ENCODE results near the gene ARHGAP15.

The ARHGAP15 gene

DNA sequence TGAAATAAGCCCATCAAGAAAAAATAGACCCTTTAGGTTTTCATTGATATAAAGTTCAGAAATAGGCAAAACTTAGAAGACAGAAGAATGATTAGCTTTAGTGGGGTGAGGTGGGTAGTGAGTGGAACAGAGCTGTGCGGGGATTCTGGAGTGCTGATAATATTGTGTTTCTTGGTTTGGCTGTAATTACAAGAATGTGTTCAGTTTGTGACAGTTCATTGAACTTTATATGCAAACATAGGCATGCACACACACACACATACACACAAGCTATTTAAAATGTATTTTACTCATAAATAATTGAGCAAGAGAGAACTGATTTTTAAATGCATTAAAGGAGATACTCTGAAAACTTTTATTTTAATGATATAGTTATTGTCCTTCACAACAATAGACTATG is 17.1 kb downstream of the ARHGAP15 start:
- H3K27ac ChIP-seq (ENCODE audit: low read length), result no peak overlapping the region
- no peak overlapping the region for H3K4me3 ChIP-seq (ENCODE audit: low read depth in 1 of 2, low read length in 2 of 2)
- H3K4me1 ChIP-seq (ENCODE audit: control insufficient read depth in 1 of 2, insufficient read depth in 2 of 2, low read length in 2 of 2), result no peaks in the 10 kb centered on the region
- H3K27me3 ChIP-seq (ENCODE audit: low read depth, low read length), result no peaks in the 10 kb centered on the region
- H3K36me3 ChIP-seq (ENCODE audit: control insufficient read depth in 1 of 2, insufficient read depth in 2 of 2, low read length in 2 of 2), result no peaks in the 10 kb centered on the region
- H3K9me3 ChIP-seq (ENCODE audit: control insufficient read depth in 1 of 2, low read length in 2 of 2), result no peaks in the 10 kb centered on the region

DNA sequence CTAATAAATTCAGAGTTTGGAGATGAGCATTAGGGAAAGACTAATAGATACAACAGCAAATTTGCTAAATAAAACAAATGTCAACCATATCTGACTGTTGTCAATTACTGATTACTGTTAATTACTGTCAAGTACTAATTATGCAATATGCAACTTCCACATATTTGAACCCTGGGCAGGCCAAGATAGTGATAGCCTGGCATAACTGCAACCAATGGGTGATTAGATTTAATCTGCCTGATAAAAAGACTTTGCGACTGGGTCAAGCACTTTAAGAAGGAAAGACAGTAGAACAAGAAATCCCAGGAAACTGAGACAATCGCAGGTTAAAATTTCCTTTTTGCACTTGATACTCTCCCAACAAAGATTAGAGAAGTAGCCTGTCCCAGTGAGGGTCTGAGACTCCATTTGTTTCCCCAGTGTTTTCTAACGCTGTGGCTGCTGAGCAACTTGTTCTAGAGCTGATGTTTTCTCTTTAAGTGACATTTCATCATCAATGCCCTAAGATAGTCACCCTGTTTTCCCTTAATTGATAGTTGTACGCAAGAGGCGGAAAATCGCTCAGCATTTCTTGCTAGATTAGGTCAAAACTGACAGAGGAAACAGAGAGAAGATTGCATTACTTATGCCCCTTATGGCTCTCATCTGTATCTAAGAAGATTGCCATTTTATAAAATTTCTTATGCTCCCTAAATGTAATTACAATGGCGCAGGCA is 17.8 kb downstream of the ARHGAP15 start:
- Histone ChIP-seq H3K36me3 (ENCODE audit: control insufficient read depth in 1 of 2, insufficient read depth in 2 of 2, low read length in 2 of 2) (no peaks in the 10 kb centered on the region), H3K4me3 (ENCODE audit: low read depth in 1 of 2, low read length in 2 of 2) (no peak overlapping the region), H3K4me1 (ENCODE audit: control insufficient read depth in 1 of 2, insufficient read depth in 2 of 2, low read length in 2 of 2) (no peaks in the 10 kb centered on the region), H3K27me3 (ENCODE audit: low read depth, low read length) (no peaks in the 10 kb centered on the region), H3K9me3 (ENCODE audit: control insufficient read depth in 1 of 2, low read length in 2 of 2) (no peaks in the 10 kb centered on the region), H3K27ac (ENCODE audit: low read length) (no peak overlapping the region)

DNA sequence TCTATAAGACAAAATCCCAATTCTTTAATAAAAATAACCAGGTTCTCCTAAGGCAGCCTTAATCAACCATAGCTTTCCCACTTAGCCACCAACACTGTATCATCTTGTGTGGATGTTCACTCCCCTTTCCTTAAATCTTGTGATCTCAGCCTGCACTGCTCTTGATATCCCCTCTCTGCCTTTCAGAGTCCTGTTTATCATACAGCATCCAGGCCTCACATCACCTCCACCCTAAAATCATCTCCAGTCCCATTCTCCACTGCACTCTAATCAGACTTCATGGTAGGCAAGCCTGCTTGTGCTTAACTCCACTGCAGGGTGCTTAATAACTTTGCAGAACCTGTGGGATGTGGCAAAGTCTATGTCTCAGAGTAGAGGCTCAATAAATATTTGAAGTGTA is 18.8 kb downstream of the ARHGAP15 start:
- H3K4me1 ChIP-seq (ENCODE audit: control insufficient read depth in 1 of 2, insufficient read depth in 2 of 2, low read length in 2 of 2), result no peaks in the 10 kb centered on the region
- H3K27me3 ChIP-seq (ENCODE audit: low read depth, low read length), result no peaks in the 10 kb centered on the region
- H3K9me3 ChIP-seq (ENCODE audit: control insufficient read depth in 1 of 2, low read length in 2 of 2), result no peaks in the 10 kb centered on the region
- no peaks in the 10 kb centered on the region for H3K36me3 ChIP-seq (ENCODE audit: control insufficient read depth in 1 of 2, insufficient read depth in 2 of 2, low read length in 2 of 2)
- H3K27ac ChIP-seq (ENCODE audit: low read length), result no peak overlapping the region
- H3K4me3 ChIP-seq (ENCODE audit: low read depth in 1 of 2, low read length in 2 of 2), result no peak overlapping the region

DNA sequence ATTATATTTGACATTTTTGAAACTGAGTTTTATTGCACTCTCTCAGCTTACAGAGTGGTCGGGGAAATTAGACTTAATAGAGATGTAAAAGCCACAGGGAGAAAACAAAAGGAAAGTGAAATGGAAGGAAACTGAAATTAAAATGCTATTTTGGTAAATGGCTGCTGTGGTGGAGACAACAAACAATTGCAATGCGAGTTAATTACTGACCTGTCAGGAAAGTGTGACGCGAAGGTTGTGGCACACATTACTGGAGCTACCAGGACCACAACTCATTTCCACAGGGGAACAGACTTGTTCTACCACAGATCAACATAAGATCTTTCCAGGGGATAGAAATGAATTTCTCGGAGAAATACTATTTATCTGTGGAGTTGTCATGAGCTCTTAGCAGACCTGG is 19.5 kb downstream of the ARHGAP15 start:
- Histone ChIP-seq H3K36me3 (ENCODE audit: control insufficient read depth in 1 of 2, insufficient read depth in 2 of 2, low read length in 2 of 2) (no peaks in the 10 kb centered on the region), H3K4me1 (ENCODE audit: control insufficient read depth in 1 of 2, insufficient read depth in 2 of 2, low read length in 2 of 2) (no peaks in the 10 kb centered on the region)

DNA sequence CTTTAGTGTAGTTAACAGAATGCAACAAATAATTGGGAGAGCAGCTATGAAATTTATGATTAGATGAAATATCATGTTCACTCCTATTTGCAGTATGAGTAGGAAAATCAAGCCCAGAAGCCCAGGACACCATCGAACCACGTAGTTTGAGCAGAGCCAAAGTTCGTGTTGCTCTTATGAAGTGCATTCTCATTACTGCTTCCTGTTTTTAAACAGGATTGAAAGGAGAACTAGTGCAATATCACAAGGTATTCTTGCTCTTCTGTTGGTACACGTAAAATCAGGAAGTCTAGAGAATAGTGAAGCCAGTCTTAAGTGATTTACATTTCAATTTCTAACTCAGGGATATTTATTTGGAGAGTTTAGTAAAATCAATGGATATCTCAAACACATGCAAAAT is 21.1 kb downstream of the ARHGAP15 start:
- no peaks in the 10 kb centered on the region for H3K36me3 ChIP-seq (ENCODE audit: control insufficient read depth in 1 of 2, insufficient read depth in 2 of 2, low read length in 2 of 2)
- no peaks in the 10 kb centered on the region for H3K4me1 ChIP-seq (ENCODE audit: control insufficient read depth in 1 of 2, insufficient read depth in 2 of 2, low read length in 2 of 2)
- H3K4me3 ChIP-seq (ENCODE audit: low read depth in 1 of 2, low read length in 2 of 2), result no peak overlapping the region
- no peak overlapping the region for H3K27ac ChIP-seq (ENCODE audit: low read length)
- H3K9me3 ChIP-seq (ENCODE audit: control insufficient read depth in 1 of 2, low read length in 2 of 2), result no peaks in the 10 kb centered on the region
- H3K27me3 ChIP-seq (ENCODE audit: low read depth, low read length), result no peaks in the 10 kb centered on the region

More for the DNA sequence above, 19.5 kb downstream of the ARHGAP15 start:
- Histone ChIP-seq H3K27ac (ENCODE audit: low read length) (no peak overlapping the region), H3K27me3 (ENCODE audit: low read depth, low read length) (no peaks in the 10 kb centered on the region), H3K9me3 (ENCODE audit: control insufficient read depth in 1 of 2, low read length in 2 of 2) (no peaks in the 10 kb centered on the region), H3K4me3 (ENCODE audit: low read depth in 1 of 2, low read length in 2 of 2) (no peak overlapping the region)

DNA sequence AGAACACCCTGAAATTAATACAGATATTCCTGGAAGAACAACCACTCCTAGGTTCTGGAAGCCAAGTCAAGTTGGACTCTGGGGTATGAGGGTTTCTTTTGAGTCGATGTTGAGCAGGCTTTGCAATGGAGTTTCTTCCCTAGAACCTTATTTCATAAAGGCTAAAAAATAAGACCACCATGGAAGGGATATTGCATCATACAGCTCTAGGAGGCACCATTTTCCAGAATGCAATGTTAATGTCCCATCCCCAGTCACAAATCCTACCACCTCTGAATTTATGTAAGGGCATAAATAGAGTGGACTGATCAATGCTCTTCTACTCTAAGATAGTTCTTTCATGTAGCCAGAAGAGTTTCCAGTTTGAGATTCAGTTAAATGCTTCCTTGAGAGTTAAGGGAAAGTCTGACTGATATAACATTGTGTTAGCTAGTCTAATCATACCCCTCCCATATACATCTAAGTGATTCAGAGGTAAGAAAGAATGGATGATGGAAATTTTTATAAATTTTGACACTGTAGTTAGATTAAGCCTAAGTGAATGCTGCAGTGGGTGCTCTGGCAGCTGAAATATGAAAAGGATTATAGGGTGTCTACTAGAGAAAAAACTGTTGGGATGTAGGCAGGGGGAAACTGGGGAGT is 22.0 kb downstream of the ARHGAP15 start:
- no peaks in the 10 kb centered on the region for H3K9me3 ChIP-seq (ENCODE audit: control insufficient read depth in 1 of 2, low read length in 2 of 2)
- H3K27ac ChIP-seq (ENCODE audit: low read length), result no peak overlapping the region
- no peaks in the 10 kb centered on the region for H3K36me3 ChIP-seq (ENCODE audit: control insufficient read depth in 1 of 2, insufficient read depth in 2 of 2, low read length in 2 of 2)
- H3K27me3 ChIP-seq (ENCODE audit: low read depth, low read length), result no peaks in the 10 kb centered on the region
- no peak overlapping the region for H3K4me3 ChIP-seq (ENCODE audit: low read depth in 1 of 2, low read length in 2 of 2)
- no peaks in the 10 kb centered on the region for H3K4me1 ChIP-seq (ENCODE audit: control insufficient read depth in 1 of 2, insufficient read depth in 2 of 2, low read length in 2 of 2)

DNA sequence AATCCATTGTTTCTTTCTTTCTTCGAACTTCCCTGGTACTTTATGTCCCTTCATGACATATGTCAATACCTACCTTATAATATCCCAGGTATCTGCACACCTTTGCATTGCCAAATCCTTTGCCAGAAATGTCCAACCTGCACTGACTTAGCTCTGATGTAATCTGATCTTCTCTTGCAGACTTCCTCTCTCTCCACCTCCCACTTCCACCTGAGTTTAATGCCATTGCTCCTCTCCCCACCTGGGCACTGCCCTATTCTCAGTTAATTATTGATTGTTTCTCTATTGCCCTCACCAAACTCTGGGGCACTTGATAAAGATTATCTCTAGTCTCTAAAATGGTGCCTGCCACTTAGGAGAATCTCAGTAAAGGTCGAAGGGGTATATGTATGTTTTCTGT is 23.0 kb downstream of the ARHGAP15 start:
- H3K27me3 ChIP-seq (ENCODE audit: low read depth, low read length), result no peaks in the 10 kb centered on the region
- no peaks in the 10 kb centered on the region for H3K4me1 ChIP-seq (ENCODE audit: control insufficient read depth in 1 of 2, insufficient read depth in 2 of 2, low read length in 2 of 2)
- no peak overlapping the region for H3K27ac ChIP-seq (ENCODE audit: low read length)
- H3K9me3 ChIP-seq (ENCODE audit: control insufficient read depth in 1 of 2, low read length in 2 of 2), result no peaks in the 10 kb centered on the region
- no peak overlapping the region for H3K4me3 ChIP-seq (ENCODE audit: low read depth in 1 of 2, low read length in 2 of 2)
- H3K36me3 ChIP-seq (ENCODE audit: control insufficient read depth in 1 of 2, insufficient read depth in 2 of 2, low read length in 2 of 2), result no peaks in the 10 kb centered on the region

DNA sequence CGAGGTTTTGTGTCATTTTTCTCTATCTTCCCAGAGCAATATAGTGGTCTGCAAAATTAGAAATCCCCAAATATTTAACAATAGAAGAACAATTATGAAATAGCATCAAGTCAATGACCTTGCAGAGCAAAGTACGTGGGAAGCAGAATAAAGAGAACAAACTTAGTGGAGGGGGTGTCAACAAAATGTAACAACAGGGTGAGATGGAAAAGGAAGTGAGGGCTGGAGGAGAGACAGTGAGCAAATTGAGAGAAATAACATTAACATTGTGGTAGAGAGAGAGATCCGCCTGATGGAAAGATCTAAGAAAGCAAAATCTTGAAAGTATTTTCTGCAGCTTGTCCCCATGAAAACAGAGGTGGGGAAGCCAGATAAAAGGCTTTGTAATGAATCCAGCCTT is 23.4 kb downstream of the ARHGAP15 start:
- H3K4me3 ChIP-seq (ENCODE audit: low read depth in 1 of 2, low read length in 2 of 2), result no peak overlapping the region
- no peak overlapping the region for H3K27ac ChIP-seq (ENCODE audit: low read length)
- H3K9me3 ChIP-seq (ENCODE audit: control insufficient read depth in 1 of 2, low read length in 2 of 2), result no peaks in the 10 kb centered on the region
- no peaks in the 10 kb centered on the region for H3K36me3 ChIP-seq (ENCODE audit: control insufficient read depth in 1 of 2, insufficient read depth in 2 of 2, low read length in 2 of 2)
- no peaks in the 10 kb centered on the region for H3K4me1 ChIP-seq (ENCODE audit: control insufficient read depth in 1 of 2, insufficient read depth in 2 of 2, low read length in 2 of 2)
- H3K27me3 ChIP-seq (ENCODE audit: low read depth, low read length), result no peaks in the 10 kb centered on the region

DNA sequence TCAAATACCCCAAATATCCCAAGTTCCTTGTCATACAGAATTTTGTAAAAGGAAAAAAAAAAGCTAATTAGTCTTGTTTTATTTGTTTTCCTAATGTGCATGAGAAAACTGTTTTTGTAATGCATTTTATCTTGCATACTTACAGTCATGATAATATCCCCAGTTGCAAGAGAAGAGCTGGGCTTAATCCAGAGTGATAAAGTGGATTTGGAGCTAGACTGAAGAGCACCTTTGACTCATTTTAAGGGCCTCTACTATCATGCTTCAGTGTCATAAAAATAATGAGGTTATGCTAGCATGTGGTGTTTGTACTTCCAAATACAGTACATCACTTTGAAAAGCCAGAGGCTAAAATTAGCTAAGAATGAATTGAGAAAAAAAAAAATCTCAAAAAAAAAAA is 26.4 kb downstream of the ARHGAP15 start:
- Histone ChIP-seq H3K4me1 (ENCODE audit: control insufficient read depth in 1 of 2, insufficient read depth in 2 of 2, low read length in 2 of 2) (no peaks in the 10 kb centered on the region), H3K27ac (ENCODE audit: low read length) (no peak overlapping the region), H3K4me3 (ENCODE audit: low read depth in 1 of 2, low read length in 2 of 2) (no peak overlapping the region), H3K36me3 (ENCODE audit: control insufficient read depth in 1 of 2, insufficient read depth in 2 of 2, low read length in 2 of 2) (no peaks in the 10 kb centered on the region), H3K9me3 (ENCODE audit: control insufficient read depth in 1 of 2, low read length in 2 of 2) (no peaks in the 10 kb centered on the region), H3K27me3 (ENCODE audit: low read depth, low read length) (no peaks in the 10 kb centered on the region)

DNA sequence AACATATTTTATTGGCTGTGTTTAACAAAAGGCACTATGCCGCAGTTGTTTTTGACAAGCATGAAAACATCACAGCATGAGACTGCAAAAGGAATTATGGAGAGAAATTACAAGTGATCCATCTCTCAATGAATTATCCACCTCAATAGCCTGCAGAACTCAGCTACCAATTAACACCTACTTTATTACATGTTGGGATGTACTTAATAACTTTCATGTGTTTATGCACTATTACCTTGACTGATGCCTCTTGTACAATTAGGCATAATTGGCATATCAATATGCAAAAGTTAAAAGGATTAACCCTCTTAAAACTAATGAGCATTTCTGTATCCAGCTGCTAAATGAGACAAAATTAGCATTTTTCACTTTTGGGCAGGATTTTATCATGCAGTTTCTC is 27.8 kb downstream of the ARHGAP15 start:
- H3K4me1 ChIP-seq (ENCODE audit: control insufficient read depth in 1 of 2, insufficient read depth in 2 of 2, low read length in 2 of 2), result no peaks in the 10 kb centered on the region
- H3K9me3 ChIP-seq (ENCODE audit: control insufficient read depth in 1 of 2, low read length in 2 of 2), result no peaks in the 10 kb centered on the region
- H3K4me3 ChIP-seq (ENCODE audit: low read depth in 1 of 2, low read length in 2 of 2), result no peak overlapping the region
- H3K27me3 ChIP-seq (ENCODE audit: low read depth, low read length), result no peaks in the 10 kb centered on the region
- H3K36me3 ChIP-seq (ENCODE audit: control insufficient read depth in 1 of 2, insufficient read depth in 2 of 2, low read length in 2 of 2), result no peaks in the 10 kb centered on the region
- H3K27ac ChIP-seq (ENCODE audit: low read length), result no peak overlapping the region

DNA sequence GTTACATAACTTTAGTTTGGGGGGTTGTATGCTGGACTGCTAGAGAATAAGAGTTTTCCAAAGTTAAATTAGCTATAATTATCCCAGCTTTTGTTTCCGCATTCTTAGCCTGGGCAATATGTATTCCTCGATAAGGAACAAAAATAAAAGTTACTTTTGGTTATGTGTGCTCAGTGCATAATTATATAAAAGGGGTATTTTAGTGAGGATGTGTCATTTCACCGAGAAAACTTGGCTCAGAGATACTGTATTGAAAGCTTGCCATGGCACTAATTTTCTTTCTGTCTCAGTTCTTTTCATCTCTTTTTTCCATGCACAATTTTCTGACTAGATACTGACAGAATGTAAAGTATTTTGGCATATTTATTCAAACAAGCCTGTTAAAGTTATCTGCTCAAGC is 28.2 kb downstream of the ARHGAP15 start:
- Histone ChIP-seq H3K27me3 (ENCODE audit: low read depth, low read length) (no peaks in the 10 kb centered on the region), H3K4me3 (ENCODE audit: low read depth in 1 of 2, low read length in 2 of 2) (no peak overlapping the region), H3K27ac (ENCODE audit: low read length) (no peak overlapping the region)

DNA sequence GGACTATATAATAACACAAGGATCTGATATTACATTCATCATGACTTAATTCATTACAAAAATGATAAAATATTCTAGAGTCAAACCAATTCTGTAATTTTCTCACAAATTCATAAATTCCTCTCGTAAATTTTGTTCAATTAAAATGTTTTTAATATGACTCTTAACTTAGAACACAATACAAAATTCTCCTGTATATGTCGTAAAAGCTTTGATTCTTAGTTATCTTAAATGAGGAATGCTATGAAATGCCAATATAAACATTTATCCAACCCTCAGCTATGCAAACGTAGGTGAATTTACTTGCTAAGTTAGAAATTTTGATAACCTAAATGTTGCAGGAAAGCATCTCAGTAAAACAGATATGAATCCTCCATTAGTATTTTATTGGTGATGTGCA is 28.9 kb downstream of the ARHGAP15 start:
- no peak overlapping the region for H3K27ac ChIP-seq (ENCODE audit: low read length)
- no peak overlapping the region for H3K4me3 ChIP-seq (ENCODE audit: low read depth in 1 of 2, low read length in 2 of 2)
- H3K27me3 ChIP-seq (ENCODE audit: low read depth, low read length), result no peaks in the 10 kb centered on the region
- no peaks in the 10 kb centered on the region for H3K36me3 ChIP-seq (ENCODE audit: control insufficient read depth in 1 of 2, insufficient read depth in 2 of 2, low read length in 2 of 2)
- H3K4me1 ChIP-seq (ENCODE audit: control insufficient read depth in 1 of 2, insufficient read depth in 2 of 2, low read length in 2 of 2), result no peaks in the 10 kb centered on the region
- H3K9me3 ChIP-seq (ENCODE audit: control insufficient read depth in 1 of 2, low read length in 2 of 2), result no peaks in the 10 kb centered on the region

More for the DNA sequence above, 28.2 kb downstream of the ARHGAP15 start:
- no peaks in the 10 kb centered on the region for H3K36me3 ChIP-seq (ENCODE audit: control insufficient read depth in 1 of 2, insufficient read depth in 2 of 2, low read length in 2 of 2)
- H3K9me3 ChIP-seq (ENCODE audit: control insufficient read depth in 1 of 2, low read length in 2 of 2), result no peaks in the 10 kb centered on the region
- H3K4me1 ChIP-seq (ENCODE audit: control insufficient read depth in 1 of 2, insufficient read depth in 2 of 2, low read length in 2 of 2), result no peaks in the 10 kb centered on the region

Data from muscle layer of duodenum (tissue), 2 donors.